Neural crest cell (in vitro differentiated cells): ENCODE data around the gene MXRA8. TPM values are rescaled to one million over a fixed set of nuclear protein-coding genes. Genes with fewer than 3 reads are reported as not detected.
A peak's percentile ranks its signal among the peaks of the same experiment; 100 is the strongest.
"Not testable (repeated sequence)": the region's sequence is repeated elsewhere in the genome, so short reads cannot be mapped to it uniquely, and the experiment has no call there.

Experiments
- DNase-seq: peaks from one replicate; pipeline ENCODE4 v3.0.0; 2021; ENCODE audit warnings: low read depth, mixed read lengths, low spot score
- H3K27ac Mint-ChIP-seq: one replicate; pipeline ENCODE4 v1.8.0; 2021; ENCODE audit warnings: mild to moderate bottlenecking, mixed read lengths; ENCODE audit not compliant: unreplicated experiment
- H3K27me3 Mint-ChIP-seq: 2 replicates; pipeline ENCODE4 v1.8.0; 2021; ENCODE audit warnings: low read depth, mild to moderate bottlenecking, mixed read lengths
- H3K36me3 Mint-ChIP-seq: 2 replicates; pipeline ENCODE4 v1.8.0; 2021; ENCODE audit warnings: low read depth, mild to moderate bottlenecking, mixed read lengths
- H3K4me1 Mint-ChIP-seq: 2 replicates; pipeline ENCODE4 v1.8.0; 2021; ENCODE audit warnings: mixed read lengths
- H3K4me3 Mint-ChIP-seq: one replicate; pipeline ENCODE4 v1.8.0; 2021; ENCODE audit warnings: mild to moderate bottlenecking, mixed read lengths
- H3K9me3 Mint-ChIP-seq: 2 replicates; pipeline ENCODE4 v1.8.0; 2021; ENCODE audit warnings: mixed read lengths
- CTCF ChIP-seq: fragments of 200-600 bp; sonication (generic); conservative IDR thresholded peaks from 2 replicates; pipeline ENCODE4 v1.5.0; 2021; ENCODE audit warnings: antibody characterized with exemption, mild to moderate bottlenecking
- total RNA-seq: library from RNA; stranded (reverse); gene quantifications from 2 replicates; pipeline ENCODE4 v1.2.1, GENCODE V29; 2021

The MXRA8 gene
- total RNA-seq, 1 donor from 2014 or later: 5.8 TPM

GRCh38 chr1:1319646-1319941 is 38.8 kb downstream of the MXRA8 start:
- peaks cover 21% of the 10 kb centered on the region for H3K4me1 Mint-ChIP-seq
- DNase-seq: no peak
- peaks cover 2% of the 10 kb centered on the region for H3K36me3 Mint-ChIP-seq
- H3K9me3 Mint-ChIP-seq: no peaks in the 10 kb centered on the region
- peak overlapping the region; percentile 70 for H3K4me3 Mint-ChIP-seq
- no peak overlapping the region for H3K27ac Mint-ChIP-seq
- H3K27me3 Mint-ChIP-seq: no peaks in the 10 kb centered on the region
- no peak for TF ChIP-seq CTCF

- no peak overlapping the region for H3K27ac Mint-ChIP-seq
- H3K9me3 Mint-ChIP-seq: no peaks in the 10 kb centered on the region
- peak overlapping the region; percentile 70 for H3K4me3 Mint-ChIP-seq
- H3K4me1 Mint-ChIP-seq: peaks cover 21% of the 10 kb centered on the region
- H3K27me3 Mint-ChIP-seq: no peaks in the 10 kb centered on the region
- DNase-seq: no peak
- TF ChIP-seq CTCF: no peak
- peaks cover 2% of the 10 kb centered on the region for H3K36me3 Mint-ChIP-seq
Measured at GRCh38 chr1:1318777-1319645, 39.3 kb downstream of the MXRA8 start.

- TF ChIP-seq CTCF: no peak
- H3K9me3 Mint-ChIP-seq: no peaks in the 10 kb centered on the region
- peaks cover 2% of the 10 kb centered on the region for H3K36me3 Mint-ChIP-seq
- DNase-seq: no peak
- H3K4me3 Mint-ChIP-seq: peak overlapping the region; percentile 62
- no peak overlapping the region for H3K27ac Mint-ChIP-seq
- H3K27me3 Mint-ChIP-seq: no peaks in the 10 kb centered on the region
- peaks cover 15% of the 10 kb centered on the region for H3K4me1 Mint-ChIP-seq
Measured at GRCh38 chr1:1318131-1318652, 40.2 kb downstream of the MXRA8 start.

- TF ChIP-seq CTCF: no peak
- peak overlapping the region; percentile 19 for H3K4me3 Mint-ChIP-seq
- H3K4me1 Mint-ChIP-seq: peaks cover 15% of the 10 kb centered on the region
- peaks cover 2% of the 10 kb centered on the region for H3K36me3 Mint-ChIP-seq
- H3K9me3 Mint-ChIP-seq: no peaks in the 10 kb centered on the region
- H3K27me3 Mint-ChIP-seq: no peaks in the 10 kb centered on the region
- no peak for DNase-seq
- H3K27ac Mint-ChIP-seq: no peak overlapping the region
Measured at GRCh38 chr1:1317420-1317819, 40.9 kb downstream of the MXRA8 start.

GRCh38 chr1:1316199-1316598 is 42.2 kb downstream of the MXRA8 start:
- H3K36me3 Mint-ChIP-seq, H3K27ac Mint-ChIP-seq, H3K27me3 Mint-ChIP-seq, H3K9me3 Mint-ChIP-seq, DNase-seq: not testable (repeated sequence)
- Mint-ChIP-seq H3K4me3 (peak overlapping the region; percentile 31), H3K4me1 (peaks cover 11% of the 10 kb centered on the region)

GRCh38 chr1:1315435-1315954 is 42.9 kb downstream of the MXRA8 start:
- H3K4me3 Mint-ChIP-seq: peak overlapping the region; percentile 23

More at GRCh38 chr1:1315435-1315954, 42.9 kb downstream of the MXRA8 start:
- peaks cover 11% of the 10 kb centered on the region for H3K4me1 Mint-ChIP-seq
- no peaks in the 10 kb centered on the region for H3K27me3 Mint-ChIP-seq
- H3K27ac Mint-ChIP-seq: peak overlapping the region; percentile 57
- no peaks in the 10 kb centered on the region for H3K9me3 Mint-ChIP-seq
- no peak for DNase-seq
- TF ChIP-seq CTCF: no peak
- H3K36me3 Mint-ChIP-seq: peaks cover 2% of the 10 kb centered on the region
